Transverse colon (tissue), 4 donors: Measurements from ENCODE around the gene MEX3A. TPM values are rescaled to one million over a fixed set of nuclear protein-coding genes. Genes with fewer than 3 reads are reported as not detected.

Source experiments
- DNase-seq: peaks from one replicate; pipeline ENCODE4 v3.0.0-alpha.2; 2019
- H3K27ac ChIP-seq, 4 donors: fragments of 200-600 bp; sonication (generic); 2 replicates each; pipeline ENCODE4 v1.5.1; 2016 to 2018; ENCODE audit warnings: inconsistent platforms in 4 of 4
- H3K27me3 ChIP-seq: fragments of 200-600 bp; sonication (generic); 2 replicates; pipeline ENCODE4 v1.5.1; 2017; ENCODE audit warnings: inconsistent platforms
- H3K36me3 ChIP-seq, 4 donors: fragments of 200-600 bp; sonication (generic); 2 replicates each; pipeline ENCODE4 v1.5.1; 2017 to 2019; ENCODE audit warnings: inconsistent platforms in 4 of 4
- H3K4me1 ChIP-seq, 4 donors: fragments of 200-600 bp; sonication (generic); 2 replicates each; pipeline ENCODE4 v1.5.1; 2017 to 2020; ENCODE audit warnings: inconsistent platforms in 4 of 4
- H3K4me3 ChIP-seq, 4 donors: fragments of 200-600 bp; sonication (generic); 1 replicate in 1 of 4; 2 replicates in 3 of 4; pipeline versions ENCODE4 v1.5.1 to v1.6.1; 2017 to 2019; ENCODE audit warnings: inconsistent platforms in 4 of 4
- H3K9me3 ChIP-seq, 2 donors: fragments of 200-600 bp; sonication (generic); 2 replicates each; pipeline ENCODE4 v1.5.1; 2017 to 2019; ENCODE audit warnings: inconsistent platforms in 2 of 2
- EP300 ChIP-seq: sonication (generic); formaldehyde crosslinking; IDR thresholded peaks from one replicate; pipeline ENCODE4 v1.6.1; 2017; ENCODE audit warnings: antibody characterized with exemption, low read depth
- POLR2A ChIP-seq: fragments of 450-650 bp; IDR thresholded peaks from one replicate; pipeline ENCODE4 v1.6.1; 2016; ENCODE audit warnings: antibody characterized with exemption, mild to moderate bottlenecking, moderate library complexity
- POLR2AphosphoS5 ChIP-seq, 3 donors: sonication (generic); formaldehyde crosslinking; IDR thresholded peaks; one replicate each; pipeline ENCODE4 v1.6.1; 2016; ENCODE audit warnings: antibody characterized with exemption in 3 of 3
- WGBS, 2 donors: methylation state at CpG; one replicate each; pipeline ENCODE4 v1.1.5; 2018; ENCODE audit warnings: low coverage in 1 of 2; 5-methylcytosine and 5-hydroxymethylcytosine counted together
- in situ Hi-C, 4 donors: fragments of 200-750 bp; cut with MboI; loops; one replicate each; pipeline versions ENCODE4 v1.15.0 to v1.15.1; 2017; ENCODE audit warnings: low sequenced_read_pairs in 3 of 4, low pct_ligation_motif_present in 1 of 4, low pct_unique_long_range_greater_than_20kb in 1 of 4
- intact Hi-C: fragments of 100-400 bp; cut with DNase I; formaldehyde crosslinking; loops from one replicate; pipeline ENCODE4 v1.15.1; 2023; ENCODE audit warnings: low total_unique reads
- total RNA-seq, 4 donors: library from RNA; depleted of rRNA; stranded (reverse); fragments of >200 nt; gene quantifications; one replicate each; pipeline ENCODE4 v1.1.0, GENCODE V29; 2016
- TF ChIP-seq, protein P1 (sequence below), 5 experiments: fragments of 200-600 bp in 3 of 5; fragments of 450-650 bp in 2 of 5; sonication (generic) in 3 of 5; IDR thresholded peaks; 1 replicate in 2 of 5; 2 replicates in 3 of 5; pipeline ENCODE4 v1.5.1; 2016 to 2017; ENCODE audit warnings: antibody characterized with exemption in 5 of 5, inconsistent platforms in 3 of 5, mild to moderate bottlenecking in 2 of 5, moderate library complexity in 1 of 5

The MEX3A gene
- total RNA-seq, 4 donors from 2014 or later: 0.14 to 0.60 (median 0.48) TPM; not detected in 1

DNA sequence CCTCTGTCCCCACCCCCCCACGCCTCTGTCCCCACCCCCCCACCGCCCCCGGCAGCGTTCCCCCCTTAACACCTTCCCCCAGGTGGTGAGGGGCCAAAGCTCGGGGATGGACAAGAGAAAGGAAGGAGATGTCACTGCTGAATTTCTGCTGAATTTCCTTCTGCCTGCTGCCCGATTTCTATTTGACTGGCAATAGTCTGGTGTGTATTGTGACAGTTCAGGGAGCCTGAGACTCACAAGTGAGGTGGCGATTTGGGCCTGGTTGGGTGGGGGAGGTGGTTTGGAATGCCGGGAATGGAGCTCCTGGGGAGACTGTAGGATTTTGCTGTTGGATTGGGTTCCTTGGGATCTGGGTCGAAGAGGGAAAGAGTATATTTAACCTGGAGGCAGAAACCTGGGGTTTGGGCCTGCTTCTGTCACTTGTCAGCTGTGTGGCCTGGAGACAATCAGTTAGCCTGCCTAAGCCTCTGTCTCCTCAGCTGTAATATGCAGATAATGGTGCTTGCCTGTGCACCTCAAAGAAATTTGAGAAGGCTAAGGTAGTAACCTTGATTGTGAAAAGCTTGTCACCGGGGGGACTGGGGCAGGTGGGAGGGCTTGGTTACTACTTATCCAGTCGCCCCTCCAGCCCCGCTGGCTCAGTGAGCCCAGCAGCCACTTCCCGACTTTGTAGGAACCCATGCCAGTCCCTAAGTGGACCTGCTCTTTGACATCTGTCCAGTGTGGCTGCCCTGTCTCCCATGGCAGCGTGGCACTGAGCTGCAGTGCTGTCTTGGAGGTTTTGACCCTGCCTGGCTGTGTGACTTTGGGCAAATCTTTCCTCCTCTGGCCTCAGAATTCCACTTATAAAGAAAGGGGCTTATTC is 24.6 kb upstream of the MEX3A start:
- WGBS, 2 donors: 51 to 67% methylated on average over 4 to 10 of the region's 14 CpGs
- intact Hi-C loops: no loop called here
- H3K27ac ChIP-seq: peak overlapping the region; percentile 91 to 97 (median 94)
- H3K36me3 ChIP-seq: no peaks in the 10 kb centered on the region
- peak overlapping the region in 2 of 4 donors; percentile 34 to 50 for H3K4me3 ChIP-seq
- no peaks in the 10 kb centered on the region for H3K27me3 ChIP-seq
- in situ Hi-C loops: no loop called here
- H3K9me3 ChIP-seq: no peaks in the 10 kb centered on the region
- peaks cover 39 to 59% (median 51%) of the 10 kb centered on the region in 4 donors for H3K4me1 ChIP-seq
- TF ChIP-seq POLR2AphosphoS5 (IDR thresholded peaks at IDR 0.05): no peak
- TF ChIP-seq, protein P1, sequence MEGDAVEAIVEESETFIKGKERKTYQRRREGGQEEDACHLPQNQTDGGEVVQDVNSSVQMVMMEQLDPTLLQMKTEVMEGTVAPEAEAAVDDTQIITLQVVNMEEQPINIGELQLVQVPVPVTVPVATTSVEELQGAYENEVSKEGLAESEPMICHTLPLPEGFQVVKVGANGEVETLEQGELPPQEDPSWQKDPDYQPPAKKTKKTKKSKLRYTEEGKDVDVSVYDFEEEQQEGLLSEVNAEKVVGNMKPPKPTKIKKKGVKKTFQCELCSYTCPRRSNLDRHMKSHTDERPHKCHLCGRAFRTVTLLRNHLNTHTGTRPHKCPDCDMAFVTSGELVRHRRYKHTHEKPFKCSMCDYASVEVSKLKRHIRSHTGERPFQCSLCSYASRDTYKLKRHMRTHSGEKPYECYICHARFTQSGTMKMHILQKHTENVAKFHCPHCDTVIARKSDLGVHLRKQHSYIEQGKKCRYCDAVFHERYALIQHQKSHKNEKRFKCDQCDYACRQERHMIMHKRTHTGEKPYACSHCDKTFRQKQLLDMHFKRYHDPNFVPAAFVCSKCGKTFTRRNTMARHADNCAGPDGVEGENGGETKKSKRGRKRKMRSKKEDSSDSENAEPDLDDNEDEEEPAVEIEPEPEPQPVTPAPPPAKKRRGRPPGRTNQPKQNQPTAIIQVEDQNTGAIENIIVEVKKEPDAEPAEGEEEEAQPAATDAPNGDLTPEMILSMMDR (IDR thresholded peaks at IDR 0.05): no peak
- no peak for TF ChIP-seq EP300
- TF ChIP-seq POLR2A: no peak
- DNase-seq: no peak

DNA sequence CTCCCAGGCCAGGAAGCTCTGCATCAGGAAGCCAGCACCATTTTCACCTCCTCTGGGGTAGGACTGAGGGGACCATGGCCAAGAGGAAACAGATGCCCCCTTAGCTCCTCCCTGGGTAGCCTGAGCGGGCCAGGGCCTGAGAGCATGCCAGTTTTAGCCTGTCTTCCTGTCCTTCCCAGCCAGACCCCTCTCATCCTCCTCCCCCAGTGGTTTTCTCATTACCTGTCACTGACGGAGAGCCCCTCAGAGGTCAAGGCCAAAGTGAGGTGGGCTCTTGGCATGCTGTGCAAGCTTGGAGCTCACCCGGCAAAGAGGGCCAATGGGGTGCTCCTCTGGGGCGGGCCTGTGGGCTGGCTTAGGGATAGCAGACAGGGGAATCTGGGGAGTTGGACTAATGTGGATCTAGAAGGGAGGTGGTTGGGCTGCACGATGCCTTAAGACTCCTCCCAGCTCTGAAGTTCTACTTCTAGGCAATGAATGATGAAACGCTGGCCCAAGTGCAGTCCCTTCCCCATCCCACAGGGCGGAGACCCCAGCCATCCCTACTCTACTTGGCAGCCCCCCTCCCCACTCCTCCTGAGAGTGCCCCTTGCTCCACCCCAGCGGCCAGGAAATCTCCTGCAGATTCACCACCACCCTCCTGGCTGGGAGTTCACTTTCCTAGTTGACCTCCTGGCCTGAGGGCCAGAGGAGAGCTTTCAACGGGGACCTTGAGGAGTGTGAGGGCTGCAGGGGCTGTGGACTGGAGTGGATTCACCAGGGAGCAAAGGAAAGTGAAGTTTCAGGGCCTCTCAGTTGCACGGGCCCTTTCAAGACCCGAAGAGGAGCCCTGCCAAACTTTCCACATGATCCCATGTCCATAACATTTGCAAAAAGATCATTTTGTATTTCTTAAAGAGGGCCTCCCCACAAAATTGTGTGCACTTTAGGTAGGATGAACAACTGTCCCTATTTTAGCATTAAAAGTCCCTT is 22.9 kb upstream of the MEX3A start:
- H3K9me3 ChIP-seq: no peaks in the 10 kb centered on the region
- H3K4me1 ChIP-seq: peaks cover 39 to 69% (median 64%) of the 10 kb centered on the region in 4 donors
- H3K27ac ChIP-seq: peak overlapping the region; percentile 91 to 97 (median 94)
- 63 to 80% methylated on average over 1 to 11 of the region's 11 CpGs for WGBS, 2 donors
- TF ChIP-seq, protein P1 (IDR thresholded peaks at IDR 0.05): peak in 1 of 5 experiments; percentile 27
- no peak for TF ChIP-seq EP300
- intact Hi-C loops (loop anchor here (2.0 kb wide), 1 partner anchor 18 kb away; no protein-coding TSS in a partner anchor), in situ Hi-C loops (no loop called here)
- no peak for DNase-seq
- peak overlapping the region in 3 of 4 donors; percentile 34 to 50 (median 34) for H3K4me3 ChIP-seq
- H3K27me3 ChIP-seq: no peaks in the 10 kb centered on the region
- H3K36me3 ChIP-seq: no peaks in the 10 kb centered on the region

DNA sequence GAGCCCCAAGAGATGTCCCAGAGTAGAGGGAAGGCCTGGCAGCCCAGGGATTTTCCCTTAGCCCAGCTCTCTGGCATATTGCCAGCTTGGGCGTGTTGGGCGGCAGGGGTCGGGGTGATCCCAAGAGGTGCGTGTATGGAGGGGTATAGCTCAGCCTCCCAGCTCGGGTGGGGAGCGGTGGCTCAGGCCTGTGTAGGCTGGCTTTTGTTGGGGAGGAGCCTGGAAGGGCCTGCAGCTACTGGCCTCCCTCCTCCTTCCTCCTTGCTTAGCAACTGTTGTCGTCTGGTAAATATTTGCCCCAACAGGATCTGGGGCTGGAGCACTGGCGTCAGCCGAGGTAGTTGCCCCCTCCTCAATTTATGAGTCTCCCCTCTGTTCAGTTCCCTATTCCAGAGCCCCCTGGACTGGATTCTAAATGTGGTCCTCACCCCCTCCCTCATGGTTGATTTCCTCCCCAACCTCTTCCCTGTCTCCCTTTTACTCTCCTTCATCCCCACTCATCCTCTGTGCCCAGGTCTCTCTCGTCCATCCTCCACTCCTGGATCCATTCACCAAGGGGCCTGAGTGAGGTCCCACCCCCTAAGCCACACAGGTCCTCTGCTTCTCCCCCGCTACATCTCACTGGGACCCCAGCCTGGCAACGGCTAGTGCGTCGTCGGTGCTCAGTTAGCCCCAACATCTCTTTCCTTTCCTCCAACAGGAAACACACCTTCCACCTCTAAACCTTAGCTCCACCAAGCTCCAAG is 22.0 kb upstream of the MEX3A start:
- Histone ChIP-seq H3K27me3 (no peaks in the 10 kb centered on the region), H3K9me3 (no peaks in the 10 kb centered on the region), H3K4me1 (peaks cover 39 to 77% (median 64%) of the 10 kb centered on the region in 4 donors), H3K36me3 (no peaks in the 10 kb centered on the region), H3K27ac (peak overlapping the region; percentile 91 to 97 (median 94)), H3K4me3 (no peak overlapping the region)
- intact Hi-C loops (loop anchor here (2.0 kb wide), 1 partner anchor 19 kb away; no protein-coding TSS in a partner anchor), in situ Hi-C loops (no loop called here)
- 13 to 36% methylated on average over 3 to 15 of the region's 15 CpGs for WGBS, 2 donors
- peak; percentile 79 for DNase-seq
- TF ChIP-seq POLR2AphosphoS5 (IDR thresholded peaks at IDR 0.05) (peak; percentile 44 to 52 (median 51)), POLR2A (peak; percentile 30)
- TF ChIP-seq, protein P1 (IDR thresholded peaks at IDR 0.05): no peak
